Measurements from ENCODE around the gene KIRREL3.

GRCh38 chr11:126483621-126484195 lies 516.9 kb downstream of the KIRREL3 start:
- TF ChIP-seq POLR2A (IDR thresholded peaks at IDR 0.05) (no peak), CTCF (IDR thresholded peaks at IDR 0.05) (no peak), POLR2AphosphoS5 (IDR thresholded peaks at IDR 0.05) (no peak)
